AG10803 (cell line): ENCODE data around the gene TMEM132D.

Experiments used
- DNase-seq: peaks from one replicate; pipeline ENCODE4 v3.0.0; 2010; ENCODE audit warnings: low read depth
- H3K4me3 ChIP-seq: 2 replicates; pipeline ENCODE4 v1.5.1; 2011; ENCODE audit warnings: mild to moderate bottlenecking, low read length, control low read depth
- TF ChIP-seq, protein P1 (sequence below): conservative IDR thresholded peaks from 2 replicates; pipeline ENCODE4 v1.5.1; 2011; ENCODE audit warnings: mild to moderate bottlenecking, low read length, control low read depth, inconsistent platforms

Gene TMEM132D

DNA sequence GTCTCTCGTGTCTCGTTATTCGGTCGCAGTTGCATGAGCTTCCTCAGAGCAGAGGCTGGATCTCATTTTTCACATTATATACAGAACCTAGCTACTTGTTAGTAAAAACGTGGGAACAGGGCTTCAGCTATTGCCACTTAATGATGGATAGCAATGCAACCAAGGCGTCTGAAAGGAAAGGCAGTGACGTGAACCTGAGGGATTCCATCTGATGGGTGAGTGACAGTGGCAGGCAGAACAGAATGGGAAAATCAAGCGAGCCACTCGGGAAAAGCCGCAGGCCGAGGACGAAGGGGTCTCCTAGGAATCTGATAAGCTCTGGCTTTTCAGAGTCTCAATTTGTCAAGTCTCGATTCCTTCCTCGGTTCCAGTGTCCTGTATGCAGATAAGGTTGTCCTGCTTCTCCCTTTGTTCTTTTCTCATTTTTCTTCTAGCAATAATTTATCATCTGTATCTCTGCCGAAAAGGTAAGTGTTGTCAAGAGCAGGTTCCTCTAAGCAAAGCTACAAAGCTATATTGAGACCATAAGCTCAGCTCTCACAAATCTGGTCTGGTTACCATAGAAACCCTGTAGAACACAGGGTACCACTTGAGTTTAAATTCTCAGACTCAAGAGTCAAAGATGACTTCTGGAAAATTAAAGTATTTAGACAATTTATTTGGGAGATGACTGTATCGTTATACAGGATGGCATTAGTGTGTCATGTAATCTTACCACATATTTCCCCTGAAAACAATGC is 633.9 kb downstream of the TMEM132D start:
- H3K4me3 ChIP-seq: no peak overlapping the region
- no peak for DNase-seq
- TF ChIP-seq, protein P1, sequence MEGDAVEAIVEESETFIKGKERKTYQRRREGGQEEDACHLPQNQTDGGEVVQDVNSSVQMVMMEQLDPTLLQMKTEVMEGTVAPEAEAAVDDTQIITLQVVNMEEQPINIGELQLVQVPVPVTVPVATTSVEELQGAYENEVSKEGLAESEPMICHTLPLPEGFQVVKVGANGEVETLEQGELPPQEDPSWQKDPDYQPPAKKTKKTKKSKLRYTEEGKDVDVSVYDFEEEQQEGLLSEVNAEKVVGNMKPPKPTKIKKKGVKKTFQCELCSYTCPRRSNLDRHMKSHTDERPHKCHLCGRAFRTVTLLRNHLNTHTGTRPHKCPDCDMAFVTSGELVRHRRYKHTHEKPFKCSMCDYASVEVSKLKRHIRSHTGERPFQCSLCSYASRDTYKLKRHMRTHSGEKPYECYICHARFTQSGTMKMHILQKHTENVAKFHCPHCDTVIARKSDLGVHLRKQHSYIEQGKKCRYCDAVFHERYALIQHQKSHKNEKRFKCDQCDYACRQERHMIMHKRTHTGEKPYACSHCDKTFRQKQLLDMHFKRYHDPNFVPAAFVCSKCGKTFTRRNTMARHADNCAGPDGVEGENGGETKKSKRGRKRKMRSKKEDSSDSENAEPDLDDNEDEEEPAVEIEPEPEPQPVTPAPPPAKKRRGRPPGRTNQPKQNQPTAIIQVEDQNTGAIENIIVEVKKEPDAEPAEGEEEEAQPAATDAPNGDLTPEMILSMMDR: no peak

DNA sequence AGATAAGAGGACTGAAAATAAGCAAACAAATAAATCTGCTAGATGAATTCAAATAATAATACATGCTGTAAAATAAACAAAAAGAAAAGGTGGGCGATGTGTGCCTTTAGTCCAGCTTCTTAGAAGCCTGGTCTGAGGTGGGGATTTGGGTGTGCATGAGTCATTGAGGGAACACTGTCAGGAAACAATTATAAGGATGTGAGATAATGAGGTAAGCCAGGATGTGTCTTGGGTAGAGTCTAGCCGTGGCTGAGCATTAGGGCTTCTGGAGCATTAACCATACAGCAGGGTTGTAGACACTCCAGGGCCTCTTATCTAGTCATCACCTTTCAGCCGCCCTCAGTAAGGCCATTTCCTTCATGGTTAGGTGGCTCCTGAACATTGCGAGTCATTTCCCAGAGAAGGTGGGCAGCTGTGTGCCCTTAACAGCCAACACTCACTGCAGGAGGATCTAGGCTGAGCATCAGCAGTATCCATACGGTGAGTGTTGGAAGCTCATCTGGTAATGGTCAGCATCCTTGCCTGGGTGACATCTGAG is 645.0 kb downstream of the TMEM132D start:
- no peak for DNase-seq
- TF ChIP-seq, protein P1: no peak
- no peak overlapping the region for H3K4me3 ChIP-seq

DNA sequence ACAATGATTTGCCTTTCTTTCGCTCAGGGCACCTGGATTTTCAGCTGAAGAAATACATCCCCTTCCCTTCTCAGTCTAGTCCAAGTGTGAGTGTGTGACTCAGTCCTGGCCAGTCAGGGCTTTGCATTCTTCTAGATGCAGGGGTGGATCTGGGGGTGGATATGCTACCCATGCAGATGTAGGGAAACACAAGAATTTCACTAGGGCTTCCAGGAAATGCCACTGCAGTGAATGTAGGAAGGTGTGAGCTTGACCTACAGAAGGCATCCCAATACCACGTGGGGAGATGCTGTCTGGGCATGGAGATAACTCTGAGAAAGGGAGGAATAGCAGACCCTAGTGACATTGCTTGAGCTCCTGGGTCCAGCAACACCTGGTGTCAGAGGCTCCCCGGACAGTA is 646.3 kb downstream of the TMEM132D start:
- no peak overlapping the region for H3K4me3 ChIP-seq
- TF ChIP-seq, protein P1: no peak
- DNase-seq: no peak

DNA sequence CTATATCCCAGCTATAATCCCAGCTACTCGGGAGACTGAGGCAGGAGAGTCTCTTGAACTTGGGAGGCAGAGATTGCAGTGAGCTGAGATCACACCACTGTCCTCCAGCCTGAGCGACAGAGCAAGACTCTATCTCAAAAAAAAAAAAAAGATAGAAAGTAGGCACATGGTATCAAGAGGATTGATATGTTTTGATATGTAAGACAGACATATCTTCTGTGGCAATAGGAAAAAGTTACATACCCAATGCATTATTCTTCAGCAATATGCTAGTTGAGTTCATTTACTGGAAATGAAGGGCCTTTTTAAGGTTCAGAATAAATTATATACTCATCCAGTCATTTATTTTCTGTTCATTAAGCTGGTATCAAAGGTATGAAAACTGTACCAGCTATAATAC is 657.2 kb downstream of the TMEM132D start:
- DNase-seq: no peak
- TF ChIP-seq, protein P1: no peak

DNA sequence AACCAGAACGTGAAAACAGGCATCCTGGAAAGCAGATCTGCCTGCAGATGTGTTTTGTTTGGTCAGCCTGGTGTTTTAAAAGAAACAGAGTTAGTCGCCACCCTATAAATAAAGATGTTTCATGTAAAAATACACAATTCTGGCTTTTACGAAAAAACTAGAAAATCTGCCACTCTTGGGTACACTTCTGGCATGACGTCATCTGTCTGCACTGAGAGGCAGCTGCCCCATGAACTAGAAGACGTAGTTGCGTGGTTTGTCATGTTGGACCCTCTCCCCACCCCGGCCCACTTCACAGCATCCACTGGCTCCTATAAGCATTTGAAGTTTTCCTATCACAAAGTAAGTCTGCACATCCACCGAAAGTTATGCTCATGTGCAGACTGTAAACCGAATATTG is 658.1 kb downstream of the TMEM132D start:
- DNase-seq: no peak
- no peak overlapping the region for H3K4me3 ChIP-seq
- TF ChIP-seq, protein P1: no peak

More for the DNA sequence above, 657.2 kb downstream of the TMEM132D start:
- H3K4me3 ChIP-seq: no peak overlapping the region

DNA sequence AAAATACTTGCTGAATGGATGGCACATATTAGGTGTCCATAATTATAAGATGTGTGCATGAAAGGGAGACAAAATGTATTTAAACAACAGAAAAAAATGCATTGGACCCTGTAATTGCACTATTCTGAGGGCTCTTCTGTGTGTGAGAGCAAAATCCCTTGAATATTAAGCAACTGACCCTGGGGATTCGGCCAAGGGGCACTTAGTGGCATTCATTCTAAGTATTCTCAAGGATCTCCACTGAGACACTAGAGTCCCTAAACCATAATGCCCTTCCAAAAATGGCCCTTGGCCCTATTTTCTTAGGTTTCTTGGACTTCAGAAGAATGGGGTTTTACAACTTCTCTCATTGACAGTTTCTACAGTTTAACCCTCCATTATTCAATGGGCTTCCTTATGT is 662.0 kb downstream of the TMEM132D start:
- TF ChIP-seq, protein P1: no peak
- no peak overlapping the region for H3K4me3 ChIP-seq
- DNase-seq: no peak

DNA sequence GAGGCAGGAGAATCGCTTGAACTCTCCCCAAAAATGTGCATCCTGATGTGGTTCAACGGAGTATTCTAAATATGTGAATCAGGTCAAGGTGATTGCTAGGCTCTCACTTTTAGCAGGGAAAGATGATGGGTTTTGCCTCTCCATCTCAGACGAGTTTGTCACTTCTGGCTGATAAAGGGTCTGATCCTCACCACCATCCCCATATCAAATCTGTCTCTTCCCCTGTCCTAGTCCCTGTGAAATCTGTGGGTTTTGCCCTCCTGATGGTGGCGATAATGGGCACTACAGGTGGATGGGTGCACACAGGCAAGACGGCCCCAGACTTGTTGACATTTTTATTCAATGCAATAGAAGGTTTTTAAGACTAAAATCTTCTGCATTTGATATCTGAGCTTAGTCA is 665.9 kb downstream of the TMEM132D start:
- no peak overlapping the region for H3K4me3 ChIP-seq
- TF ChIP-seq, protein P1: no peak
- DNase-seq: no peak
